Measurements from ENCODE around the gene MYCBP2.
"Not testable (repeated sequence)": the region's sequence is repeated elsewhere in the genome, so short reads cannot be mapped to it uniquely, and the experiment has no call there.

MYCBP2 gene

DNA sequence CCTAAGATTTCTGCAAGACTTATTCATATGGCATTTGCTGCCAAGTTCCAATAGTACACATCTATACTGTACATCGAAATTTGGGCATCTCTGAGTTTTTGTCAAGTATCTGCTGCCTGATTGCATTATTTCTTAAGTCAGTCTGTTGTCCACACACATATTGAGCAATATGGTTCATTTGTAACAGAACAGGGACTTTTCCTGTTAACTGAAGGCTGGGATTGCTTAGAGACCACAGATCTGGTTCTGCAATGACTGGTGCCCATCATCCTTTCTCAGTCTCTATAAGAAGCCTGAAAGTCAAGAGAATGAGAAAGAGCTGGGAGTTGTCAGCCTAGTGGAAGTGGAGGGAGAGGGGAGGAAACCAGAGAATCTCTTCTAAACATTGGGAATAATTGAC lies 22.5 kb upstream of the MYCBP2 start (continued):
- TF ChIP-seq, protein P1, sequence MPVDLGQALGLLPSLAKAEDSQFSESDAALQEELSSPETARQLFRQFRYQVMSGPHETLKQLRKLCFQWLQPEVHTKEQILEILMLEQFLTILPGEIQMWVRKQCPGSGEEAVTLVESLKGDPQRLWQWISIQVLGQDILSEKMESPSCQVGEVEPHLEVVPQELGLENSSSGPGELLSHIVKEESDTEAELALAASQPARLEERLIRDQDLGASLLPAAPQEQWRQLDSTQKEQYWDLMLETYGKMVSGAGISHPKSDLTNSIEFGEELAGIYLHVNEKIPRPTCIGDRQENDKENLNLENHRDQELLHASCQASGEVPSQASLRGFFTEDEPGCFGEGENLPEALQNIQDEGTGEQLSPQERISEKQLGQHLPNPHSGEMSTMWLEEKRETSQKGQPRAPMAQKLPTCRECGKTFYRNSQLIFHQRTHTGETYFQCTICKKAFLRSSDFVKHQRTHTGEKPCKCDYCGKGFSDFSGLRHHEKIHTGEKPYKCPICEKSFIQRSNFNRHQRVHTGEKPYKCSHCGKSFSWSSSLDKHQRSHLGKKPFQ (tag by site-specific recombination; IDR thresholded peaks at IDR 0.05) = no peak
- TF ChIP-seq, protein P2, sequence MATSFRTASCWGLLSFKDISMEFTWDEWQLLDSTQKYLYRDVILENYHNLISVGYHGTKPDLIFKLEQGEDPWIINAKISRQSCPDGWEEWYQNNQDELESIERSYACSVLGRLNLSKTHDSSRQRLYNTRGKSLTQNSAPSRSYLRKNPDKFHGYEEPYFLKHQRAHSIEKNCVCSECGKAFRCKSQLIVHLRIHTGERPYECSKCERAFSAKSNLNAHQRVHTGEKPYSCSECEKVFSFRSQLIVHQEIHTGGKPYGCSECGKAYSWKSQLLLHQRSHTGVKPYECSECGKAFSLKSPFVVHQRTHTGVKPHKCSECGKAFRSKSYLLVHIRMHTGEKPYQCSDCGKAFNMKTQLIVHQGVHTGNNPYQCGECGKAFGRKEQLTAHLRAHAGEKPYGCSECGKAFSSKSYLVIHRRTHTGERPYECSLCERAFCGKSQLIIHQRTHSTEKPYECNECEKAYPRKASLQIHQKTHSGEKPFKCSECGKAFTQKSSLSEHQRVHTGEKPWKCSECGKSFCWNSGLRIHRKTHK (tag by site-specific recombination; IDR thresholded peaks at IDR 0.05) = no peak

DNA sequence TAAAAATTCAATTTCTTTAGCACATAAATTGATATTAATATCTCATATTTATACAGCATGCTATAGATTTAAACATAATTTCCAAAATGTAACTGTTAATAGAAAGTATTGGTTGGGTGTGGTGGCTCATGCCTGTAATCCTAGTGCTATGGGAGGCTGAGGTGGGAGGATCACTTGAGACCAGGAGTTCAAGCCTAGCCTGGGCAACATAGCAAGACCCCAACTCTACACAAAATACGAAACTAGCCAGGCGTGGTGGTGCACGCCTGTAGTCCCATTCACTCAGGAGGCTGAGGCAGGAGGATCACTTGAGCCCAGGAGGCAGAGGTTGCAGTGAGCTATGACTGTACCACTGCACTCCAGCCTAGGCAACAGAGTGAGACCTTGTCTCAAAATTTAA lies 20.5 kb upstream of the MYCBP2 start:
- TF ChIP-seq ZNF121 (tag by site-specific recombination; IDR thresholded peaks at IDR 0.05) = peak; percentile 73
- H3K27ac ChIP-seq (ENCODE audit: extremely low read depth, low read depth, low read length); H3K36me3 ChIP-seq (ENCODE audit: control insufficient read depth in 2 of 2, insufficient read depth in 1 of 2, low read length in 2 of 2); H3K4me1 ChIP-seq (ENCODE audit: control insufficient read depth, insufficient read depth, low read length); H3K4me3 ChIP-seq (ENCODE audit: low read depth, low read length); POLR2A ChIA-PET; H3K9me3 ChIP-seq (ENCODE audit: control insufficient read depth, insufficient read depth, low read depth, low read length): not testable (repeated sequence)
- CTCF ChIA-PET = interaction anchor here (0.6 kb wide), 1 partner anchor 131 kb away, joined by 3 read pairs; no protein-coding TSS in a partner anchor

DNA sequence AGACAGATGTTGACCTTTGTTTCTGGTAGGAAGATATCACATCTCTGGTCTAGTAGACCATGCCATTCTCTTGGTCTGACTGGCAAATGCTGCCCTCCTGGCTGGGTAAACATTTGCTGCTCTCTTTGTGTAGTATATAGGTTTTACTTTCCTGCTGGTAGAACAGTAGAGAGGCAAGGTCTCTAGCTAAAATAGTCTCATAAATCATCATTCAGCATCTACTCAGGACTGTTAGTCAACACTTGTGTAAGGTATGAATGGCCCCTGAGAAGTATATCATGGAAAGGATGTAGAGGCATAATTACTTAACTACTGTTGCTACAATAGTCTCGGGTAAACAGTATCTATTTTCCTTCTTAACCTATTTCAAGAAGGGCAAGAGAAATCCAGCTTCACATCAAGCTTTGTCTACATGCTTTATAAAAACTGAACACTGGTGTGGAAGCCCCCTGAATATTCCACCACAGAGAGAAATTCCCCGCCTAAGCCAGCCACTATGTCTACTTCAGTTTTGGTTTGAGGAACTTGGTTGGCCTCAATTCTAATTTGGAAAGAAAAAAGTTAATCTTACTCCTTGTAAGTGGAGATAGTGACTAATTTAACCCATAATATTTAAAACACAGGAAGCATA lies 18.4 kb upstream of the MYCBP2 start:
- no peak for TF ChIP-seq ZNF184 (tag by site-specific recombination; IDR thresholded peaks at IDR 0.05)
- TF ChIP-seq ZNF274 (IDR thresholded peaks at IDR 0.05; ENCODE audit: low read length) = no peak
- TF ChIP-seq ZNF274 (tag by site-specific recombination; IDR thresholded peaks at IDR 0.05; ENCODE audit: borderline replicate concordance) = no peak
- TF ChIP-seq, protein P3, sequence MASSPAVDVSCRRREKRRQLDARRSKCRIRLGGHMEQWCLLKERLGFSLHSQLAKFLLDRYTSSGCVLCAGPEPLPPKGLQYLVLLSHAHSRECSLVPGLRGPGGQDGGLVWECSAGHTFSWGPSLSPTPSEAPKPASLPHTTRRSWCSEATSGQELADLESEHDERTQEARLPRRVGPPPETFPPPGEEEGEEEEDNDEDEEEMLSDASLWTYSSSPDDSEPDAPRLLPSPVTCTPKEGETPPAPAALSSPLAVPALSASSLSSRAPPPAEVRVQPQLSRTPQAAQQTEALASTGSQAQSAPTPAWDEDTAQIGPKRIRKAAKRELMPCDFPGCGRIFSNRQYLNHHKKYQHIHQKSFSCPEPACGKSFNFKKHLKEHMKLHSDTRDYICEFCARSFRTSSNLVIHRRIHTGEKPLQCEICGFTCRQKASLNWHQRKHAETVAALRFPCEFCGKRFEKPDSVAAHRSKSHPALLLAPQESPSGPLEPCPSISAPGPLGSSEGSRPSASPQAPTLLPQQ (tag by site-specific recombination; IDR thresholded peaks at IDR 0.05) = no peak
- no peak for TF ChIP-seq BCL11B (tag by site-specific recombination; IDR thresholded peaks at IDR 0.05; ENCODE audit: low read depth)
- TF ChIP-seq ZNF350 (tag by site-specific recombination; IDR thresholded peaks at IDR 0.05) = no peak
- POLR2A ChIA-PET = no interaction called here
- no peaks in the 10 kb centered on the region for H3K4me1 ChIP-seq (ENCODE audit: control insufficient read depth, insufficient read depth, low read length)
- no peaks in the 10 kb centered on the region for H3K36me3 ChIP-seq (ENCODE audit: control insufficient read depth in 2 of 2, insufficient read depth in 1 of 2, low read length in 2 of 2)
- no peak overlapping the region for H3K27ac ChIP-seq (ENCODE audit: extremely low read depth, low read depth, low read length)
- H3K9me3 ChIP-seq (ENCODE audit: control insufficient read depth, insufficient read depth, low read depth, low read length) = no peaks in the 10 kb centered on the region
- CTCF ChIA-PET = no interaction called here
- H3K4me3 ChIP-seq (ENCODE audit: low read depth, low read length) = no peak overlapping the region

- H3K4me3 ChIP-seq (ENCODE audit: low read depth, low read length) = no peak overlapping the region
- no peaks in the 10 kb centered on the region for H3K4me1 ChIP-seq (ENCODE audit: control insufficient read depth, insufficient read depth, low read length)
- H3K9me3 ChIP-seq (ENCODE audit: control insufficient read depth, insufficient read depth, low read depth, low read length) = no peaks in the 10 kb centered on the region
- H3K27ac ChIP-seq (ENCODE audit: extremely low read depth, low read depth, low read length) = no peak overlapping the region
- ChIA-PET POLR2A (no interaction called here), CTCF (interaction anchor here (0.6 kb wide), 1 partner anchor 352 kb away, joined by 3 read pairs; the partner anchor contains the start of gene CLN5)
- H3K36me3 ChIP-seq (ENCODE audit: control insufficient read depth in 2 of 2, insufficient read depth in 1 of 2, low read length in 2 of 2) = no peaks in the 10 kb centered on the region
- no peak for TF ChIP-seq HOXD13 (CRISPR knock-in tag; IDR thresholded peaks at IDR 0.05; ENCODE audit: borderline replicate concordance)
- no peak for TF ChIP-seq ZBTB11 (tag by site-specific recombination; conservative IDR thresholded peaks at IDR 0.05; ENCODE audit: low read depth)
- no peak for TF ChIP-seq ZNF514 (tag by site-specific recombination; IDR thresholded peaks at IDR 0.05)
- no peak for TF ChIP-seq ZNF785 (tag by site-specific recombination; IDR thresholded peaks at IDR 0.05)
- TF ChIP-seq ZNF121 (tag by site-specific recombination; IDR thresholded peaks at IDR 0.05) = no peak
- TF ChIP-seq ZNF324 (tag by site-specific recombination; IDR thresholded peaks at IDR 0.05) = no peak
- no peak for TF ChIP-seq ZNF2 (tag by site-specific recombination; IDR thresholded peaks at IDR 0.05)
- no peak for TF ChIP-seq ZNF830 (tag by site-specific recombination; IDR thresholded peaks at IDR 0.05; ENCODE audit: low read depth)
- no peak for TF ChIP-seq ZNF530 (tag by site-specific recombination; IDR thresholded peaks at IDR 0.05; ENCODE audit: low read depth)
- no peak for TF ChIP-seq ZNF155 (tag by site-specific recombination; IDR thresholded peaks at IDR 0.05)
- TF ChIP-seq REPIN1 (tag by site-specific recombination; IDR thresholded peaks at IDR 0.05; ENCODE audit: low read depth) = no peak
- no peak for TF ChIP-seq ZFP41 (tag by site-specific recombination; IDR thresholded peaks at IDR 0.05; ENCODE audit: borderline replicate concordance)
These were observed 16.9 kb upstream of the MYCBP2 start for GRCh38 chr13:77343841-77344240.

All from HEK293 (cell line).